ENCODE data around the gene SNTA1. TPM values are rescaled to one million over a fixed set of nuclear protein-coding genes. Genes with fewer than 3 reads are reported as not detected.

SNTA1 gene
- total RNA-seq, 1 donor from 2014 or later: 68.1 TPM

GRCh38 chr20:33386673-33387072, 56.9 kb downstream of the SNTA1 start:
- Mint-ChIP-seq H3K4me3 (ENCODE audit: unreplicated experiment) (no peak overlapping the region), H3K36me3 (ENCODE audit: low read depth) (peaks cover 29% of the 10 kb centered on the region), H3K4me1 (ENCODE audit: low read depth) (peaks cover 5% of the 10 kb centered on the region), H3K27ac (ENCODE audit: unreplicated experiment) (no peak overlapping the region), H3K27me3 (ENCODE audit: low read depth) (no peaks in the 10 kb centered on the region), H3K9me3 (ENCODE audit: low read depth) (no peaks in the 10 kb centered on the region)
- DNase-seq (ENCODE audit: low spot score): no peak
- TF ChIP-seq, protein P1, sequence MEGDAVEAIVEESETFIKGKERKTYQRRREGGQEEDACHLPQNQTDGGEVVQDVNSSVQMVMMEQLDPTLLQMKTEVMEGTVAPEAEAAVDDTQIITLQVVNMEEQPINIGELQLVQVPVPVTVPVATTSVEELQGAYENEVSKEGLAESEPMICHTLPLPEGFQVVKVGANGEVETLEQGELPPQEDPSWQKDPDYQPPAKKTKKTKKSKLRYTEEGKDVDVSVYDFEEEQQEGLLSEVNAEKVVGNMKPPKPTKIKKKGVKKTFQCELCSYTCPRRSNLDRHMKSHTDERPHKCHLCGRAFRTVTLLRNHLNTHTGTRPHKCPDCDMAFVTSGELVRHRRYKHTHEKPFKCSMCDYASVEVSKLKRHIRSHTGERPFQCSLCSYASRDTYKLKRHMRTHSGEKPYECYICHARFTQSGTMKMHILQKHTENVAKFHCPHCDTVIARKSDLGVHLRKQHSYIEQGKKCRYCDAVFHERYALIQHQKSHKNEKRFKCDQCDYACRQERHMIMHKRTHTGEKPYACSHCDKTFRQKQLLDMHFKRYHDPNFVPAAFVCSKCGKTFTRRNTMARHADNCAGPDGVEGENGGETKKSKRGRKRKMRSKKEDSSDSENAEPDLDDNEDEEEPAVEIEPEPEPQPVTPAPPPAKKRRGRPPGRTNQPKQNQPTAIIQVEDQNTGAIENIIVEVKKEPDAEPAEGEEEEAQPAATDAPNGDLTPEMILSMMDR (IDR thresholded peaks at IDR 0.05): no peak

DNA sequence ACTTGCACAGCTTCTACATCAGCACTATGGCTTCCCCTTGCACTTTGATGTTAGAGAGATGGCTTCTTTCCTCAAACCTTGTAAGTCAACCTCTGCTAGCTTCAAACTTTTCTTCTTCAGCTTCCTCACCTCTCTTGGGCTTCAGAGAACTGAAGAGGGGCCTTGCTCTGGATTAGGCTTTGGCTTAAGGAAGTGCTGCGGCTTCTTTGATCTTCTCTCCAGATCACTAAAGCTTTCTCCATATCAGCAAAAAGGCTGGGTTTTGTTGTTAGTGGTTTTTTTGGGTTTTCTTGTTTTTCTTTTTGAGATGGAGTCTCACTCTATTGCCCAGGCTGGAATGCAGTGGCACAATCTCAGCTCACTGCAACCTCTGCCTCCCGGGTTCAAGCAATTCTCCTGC, 66.2 kb downstream of the SNTA1 start:
- no peaks in the 10 kb centered on the region for H3K27me3 Mint-ChIP-seq (ENCODE audit: low read depth)
- peaks cover 7% of the 10 kb centered on the region for H3K9me3 Mint-ChIP-seq (ENCODE audit: low read depth)
- no peak overlapping the region for H3K4me3 Mint-ChIP-seq (ENCODE audit: unreplicated experiment)
- H3K36me3 Mint-ChIP-seq (ENCODE audit: low read depth): peaks cover 46% of the 10 kb centered on the region
- H3K27ac Mint-ChIP-seq (ENCODE audit: unreplicated experiment): no peak overlapping the region
- H3K4me1 Mint-ChIP-seq (ENCODE audit: low read depth): peaks cover 11% of the 10 kb centered on the region
- TF ChIP-seq, protein P1 (IDR thresholded peaks at IDR 0.05): no peak
- DNase-seq (ENCODE audit: low spot score): no peak

DNA sequence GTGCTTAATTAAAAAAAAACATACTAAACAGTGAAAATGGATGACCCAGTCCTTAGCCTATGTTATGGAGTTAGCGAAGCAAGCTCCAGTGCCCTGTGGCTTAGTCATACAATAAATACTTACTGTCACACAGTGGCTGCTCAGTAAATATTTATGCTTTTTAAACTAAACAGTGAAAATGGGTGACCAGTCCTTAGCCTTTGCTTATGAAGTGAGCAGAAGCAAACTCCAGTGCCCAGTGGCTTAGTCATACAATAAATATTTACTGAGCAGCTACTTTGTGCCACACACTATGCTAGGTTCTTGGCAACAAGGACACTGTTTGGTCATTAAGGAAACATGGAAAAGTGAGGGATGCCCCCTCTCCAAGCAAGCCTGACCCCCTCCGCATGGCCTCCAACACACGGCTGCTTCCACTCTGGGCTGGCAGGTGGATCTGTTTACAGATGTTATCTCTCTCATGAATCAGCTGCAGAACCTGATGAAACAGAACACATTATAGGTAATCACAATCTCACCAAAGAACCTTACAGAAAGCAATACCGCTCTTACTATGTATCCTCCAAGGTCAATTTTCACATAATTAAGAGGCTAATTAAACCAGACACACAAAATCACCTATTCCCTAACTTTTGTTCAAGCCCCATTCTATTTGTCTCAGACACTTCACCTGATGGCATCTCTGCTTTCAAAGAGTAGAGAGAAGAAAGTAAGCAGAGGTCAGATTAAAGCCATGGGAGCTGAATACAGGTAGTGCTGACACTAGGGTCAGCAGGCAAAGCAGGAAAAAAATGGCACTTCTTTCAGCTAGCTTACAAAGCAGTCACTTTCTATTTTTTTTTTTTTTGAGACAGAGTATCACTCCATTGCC, 69.6 kb downstream of the SNTA1 start:
- peak overlapping the region; percentile 77 for H3K27ac Mint-ChIP-seq (ENCODE audit: unreplicated experiment)
- H3K4me1 Mint-ChIP-seq (ENCODE audit: low read depth): peaks cover 13% of the 10 kb centered on the region
- TF ChIP-seq, protein P1 (IDR thresholded peaks at IDR 0.05): no peak
- H3K9me3 Mint-ChIP-seq (ENCODE audit: low read depth): peaks cover 7% of the 10 kb centered on the region
- H3K4me3 Mint-ChIP-seq (ENCODE audit: unreplicated experiment): no peak overlapping the region
- no peak for DNase-seq (ENCODE audit: low spot score)
- H3K36me3 Mint-ChIP-seq (ENCODE audit: low read depth): peaks cover 52% of the 10 kb centered on the region
- H3K27me3 Mint-ChIP-seq (ENCODE audit: low read depth): no peaks in the 10 kb centered on the region

DNA sequence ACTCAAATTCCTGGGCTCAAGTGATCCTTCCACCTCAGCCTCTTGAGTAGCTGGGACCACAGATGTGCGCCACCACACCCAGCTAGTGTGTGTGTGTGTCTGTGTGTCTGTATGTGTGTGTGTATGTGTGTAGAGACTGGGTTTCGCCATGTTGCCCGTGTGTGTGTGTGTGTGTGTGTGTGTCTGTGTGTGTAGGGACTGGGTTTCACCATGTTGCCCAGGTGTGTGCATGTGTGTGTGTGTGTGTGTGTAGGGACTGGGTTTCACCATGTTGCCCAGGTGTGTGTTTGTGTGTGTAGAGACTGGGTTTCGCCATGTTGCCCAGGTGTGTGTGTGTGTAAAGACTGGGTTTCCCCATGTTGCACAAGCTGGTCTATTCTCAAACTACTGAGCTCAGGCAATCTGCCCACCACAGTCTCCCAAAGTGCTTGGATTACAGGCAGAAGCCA, 70.5 kb downstream of the SNTA1 start:
- DNase-seq (ENCODE audit: low spot score): no peak
- H3K4me1 Mint-ChIP-seq (ENCODE audit: low read depth): peaks cover 13% of the 10 kb centered on the region
- peaks cover 44% of the 10 kb centered on the region for H3K36me3 Mint-ChIP-seq (ENCODE audit: low read depth)
- peaks cover 7% of the 10 kb centered on the region for H3K9me3 Mint-ChIP-seq (ENCODE audit: low read depth)
- H3K4me3 Mint-ChIP-seq (ENCODE audit: unreplicated experiment): no peak overlapping the region
- H3K27me3 Mint-ChIP-seq (ENCODE audit: low read depth): no peaks in the 10 kb centered on the region
- H3K27ac Mint-ChIP-seq (ENCODE audit: unreplicated experiment): peak overlapping the region; percentile 2
- TF ChIP-seq, protein P1 (IDR thresholded peaks at IDR 0.05): no peak

GRCh38 chr20:33370291-33370690, 73.3 kb downstream of the SNTA1 start:
- no peak for DNase-seq (ENCODE audit: low spot score)
- Mint-ChIP-seq H3K27me3 (ENCODE audit: low read depth) (no peaks in the 10 kb centered on the region), H3K36me3 (ENCODE audit: low read depth) (peaks cover 44% of the 10 kb centered on the region), H3K27ac (ENCODE audit: unreplicated experiment) (no peak overlapping the region), H3K9me3 (ENCODE audit: low read depth) (no peaks in the 10 kb centered on the region), H3K4me3 (ENCODE audit: unreplicated experiment) (no peak overlapping the region), H3K4me1 (ENCODE audit: low read depth) (peaks cover 13% of the 10 kb centered on the region)
- TF ChIP-seq, protein P1 (IDR thresholded peaks at IDR 0.05): no peak

Measured in chondrocyte (in vitro differentiated cells).